GM21825 (cell line): Measurements from ENCODE around the gene LRMDA.
"Not testable (repeated sequence)": the region's sequence is repeated elsewhere in the genome, so short reads cannot be mapped to it uniquely, and the experiment has no call there.

Source experiments
- ATAC-seq: cut with Tn5 transposase; IDR thresholded peaks from one replicate; pipeline ENCODE4 v1.9.1; 2021; ENCODE audit warnings: mild to moderate bottlenecking, moderate library complexity; ENCODE audit not compliant: unreplicated experiment

LRMDA gene

DNA sequence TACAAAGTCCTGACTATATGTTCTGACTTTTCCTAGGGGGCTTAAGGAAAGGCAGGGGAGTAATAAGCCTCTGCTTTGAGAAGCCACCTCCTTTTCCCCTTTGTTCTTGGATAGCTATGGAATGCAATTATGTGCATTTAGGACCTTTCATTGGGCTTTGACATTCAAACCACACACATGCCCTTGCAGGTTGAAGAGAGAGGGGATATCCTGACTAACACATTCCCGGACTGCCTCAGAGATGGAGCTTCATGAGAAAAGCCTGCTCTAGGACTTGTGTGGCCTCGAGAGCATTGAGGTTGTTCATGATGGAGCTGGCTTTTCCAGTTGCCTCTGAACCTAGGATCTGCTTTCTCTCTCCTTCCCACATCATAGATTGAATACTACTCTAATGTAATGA, 694.5 kb downstream of the LRMDA start:
- no peak for ATAC-seq

DNA sequence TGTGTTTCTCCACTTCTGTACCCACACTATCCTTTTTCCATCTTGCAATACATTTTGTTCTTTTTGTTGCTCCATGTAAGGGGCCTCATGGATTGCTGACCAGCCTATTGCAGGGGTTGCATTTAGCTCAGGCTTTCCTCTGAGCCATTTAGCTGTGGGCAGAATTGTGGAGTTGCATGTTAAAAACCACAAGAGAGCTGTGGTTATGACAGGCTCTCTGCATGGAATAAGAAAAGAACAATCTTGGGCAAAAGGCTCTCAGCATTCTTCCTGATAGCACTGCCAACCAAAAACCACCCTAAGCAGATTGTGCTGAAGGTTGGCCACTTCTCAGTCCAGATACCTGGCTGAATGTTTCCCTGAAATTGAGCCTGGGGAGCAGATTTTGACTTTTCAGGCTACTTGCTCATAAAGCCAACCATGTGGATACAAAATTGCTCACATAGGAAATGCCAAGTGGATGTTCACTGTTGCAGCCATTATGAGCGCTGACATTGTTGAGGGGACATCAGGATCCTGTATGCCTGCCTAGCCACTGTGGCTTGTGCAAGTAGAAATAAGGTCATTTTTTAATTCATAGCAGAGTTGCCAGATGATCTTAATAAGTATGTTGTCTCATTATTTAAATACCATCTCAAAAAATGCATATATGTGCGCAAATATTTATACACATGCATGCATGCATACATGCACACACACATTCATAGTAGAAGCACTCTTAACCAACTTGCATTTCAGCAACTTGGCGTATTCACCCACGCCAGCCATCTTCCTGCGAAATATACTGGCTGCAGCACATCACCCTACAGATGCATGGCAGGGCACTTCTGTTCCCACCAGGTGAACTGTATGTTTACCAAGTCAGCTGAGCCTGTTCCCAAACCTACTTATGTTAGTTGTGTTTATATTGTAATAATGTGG, 695.4 kb downstream of the LRMDA start:
- no peak for ATAC-seq

DNA sequence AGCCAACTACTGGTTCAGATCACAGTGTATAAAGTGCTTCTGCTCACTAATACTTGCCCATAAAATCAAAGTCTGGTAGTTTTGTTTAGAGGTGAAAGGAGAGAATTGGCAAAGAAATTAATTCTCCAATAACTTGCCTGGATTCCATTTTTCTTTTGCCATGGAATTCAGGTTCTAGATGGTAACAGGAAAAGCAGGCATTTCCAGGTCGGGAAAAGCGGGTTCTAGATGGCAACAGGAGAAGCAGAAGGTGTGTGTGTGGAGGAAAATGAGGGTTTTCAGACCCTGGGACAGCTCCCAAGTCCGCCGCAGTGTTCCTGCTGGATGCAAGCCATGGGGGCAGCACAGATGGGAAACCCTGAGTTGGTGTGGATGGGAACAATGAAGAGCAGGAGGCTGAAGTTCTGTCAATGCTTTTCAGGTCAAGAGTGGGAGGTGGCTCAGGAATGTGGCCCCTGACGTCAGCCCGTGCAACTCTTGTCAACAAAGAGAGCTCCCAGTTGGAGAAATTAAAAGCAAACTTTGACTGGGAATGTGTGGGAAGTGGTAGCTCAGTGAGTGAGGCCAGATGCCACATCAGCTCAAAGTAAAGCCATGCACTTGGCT, 696.7 kb downstream of the LRMDA start:
- no peak for ATAC-seq

DNA sequence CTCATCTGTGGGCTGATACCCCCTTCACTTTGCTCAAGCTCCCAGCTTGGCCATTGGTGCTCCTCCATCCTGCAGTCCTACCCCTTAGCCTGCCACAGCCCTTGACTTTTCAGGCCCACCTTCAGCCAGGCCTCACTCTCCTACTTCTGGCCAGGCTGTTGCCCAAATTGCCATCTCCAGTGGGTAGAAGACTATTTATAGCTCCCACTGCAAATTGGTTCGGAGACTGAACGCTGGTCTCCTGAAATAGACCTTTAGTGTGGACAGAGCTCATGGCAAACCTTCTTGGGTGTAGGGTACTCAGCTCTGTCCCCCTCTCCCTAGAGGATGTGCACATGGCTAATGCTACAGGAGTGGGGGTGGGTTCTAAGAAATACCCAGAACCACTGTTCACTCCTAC, 697.8 kb downstream of the LRMDA start:
- ATAC-seq, result no peak

DNA sequence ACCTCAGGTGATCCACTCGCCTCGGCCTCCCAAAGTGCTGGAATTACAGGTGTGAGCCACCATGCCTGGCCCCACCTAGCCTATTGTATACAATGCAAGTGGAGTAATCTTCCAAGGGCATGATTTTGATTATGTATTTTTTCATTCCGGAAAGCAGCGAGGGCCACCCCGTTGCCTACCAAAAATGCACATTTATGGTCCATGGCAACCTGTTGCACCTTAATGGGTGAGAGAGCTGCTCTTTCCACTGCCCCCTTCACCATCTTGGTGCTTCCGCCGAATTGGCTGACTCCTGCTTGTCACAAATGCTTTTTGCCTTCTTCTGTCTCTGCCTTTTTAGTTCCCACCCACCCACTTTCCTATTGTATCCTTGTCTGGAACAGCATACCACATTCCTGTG, 699.5 kb downstream of the LRMDA start:
- ATAC-seq, result no peak

DNA sequence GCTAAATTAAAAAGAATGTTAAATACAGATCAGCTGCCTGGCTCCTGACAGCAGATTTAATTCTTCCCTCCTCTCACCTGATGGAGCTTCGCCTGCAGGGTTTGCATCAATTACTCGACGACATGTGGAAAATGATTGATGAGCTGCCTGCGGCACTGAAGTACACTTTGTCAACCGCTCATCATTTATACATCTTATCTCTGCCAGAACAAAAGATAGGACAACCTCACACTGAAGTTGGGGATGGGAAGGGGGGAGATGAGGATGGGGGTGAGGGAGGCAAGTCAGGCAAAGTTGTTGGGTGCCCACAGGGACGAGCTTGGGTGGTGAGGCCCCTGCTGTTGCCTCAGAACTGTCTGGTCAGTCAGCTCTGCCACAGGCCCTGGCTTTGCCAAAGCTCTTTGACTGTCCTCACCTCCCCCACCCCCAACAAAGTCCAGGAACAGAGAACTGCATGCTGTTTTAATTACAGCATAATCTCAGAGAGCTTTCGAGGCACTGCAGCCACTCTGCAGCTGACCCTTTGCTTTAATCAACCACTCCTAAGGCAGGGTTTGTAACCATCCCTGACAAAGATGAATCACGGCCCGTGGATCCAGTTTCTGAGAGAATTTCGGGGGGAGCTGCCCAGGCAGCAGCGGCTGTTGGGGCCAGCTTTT, 702.3 kb downstream of the LRMDA start:
- ATAC-seq, result no peak

DNA sequence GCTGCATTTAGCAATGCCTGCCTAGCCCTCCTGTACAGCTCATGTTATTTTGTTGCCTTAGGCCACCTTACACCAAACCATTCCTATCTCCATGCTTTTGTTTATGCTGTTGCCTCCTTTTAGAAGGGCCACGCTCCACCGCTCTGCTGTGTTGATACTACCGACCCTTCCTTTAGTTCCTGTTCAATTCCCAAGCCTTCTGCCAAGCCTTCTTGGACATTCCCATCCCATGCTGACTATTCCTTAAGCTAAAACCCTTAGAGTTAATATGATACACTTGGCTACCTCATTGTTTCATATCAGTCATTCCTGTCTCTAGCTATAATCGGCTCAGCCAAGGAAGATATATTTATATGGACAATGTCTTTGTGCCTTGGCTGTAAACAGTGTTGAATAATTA, 705.5 kb downstream of the LRMDA start:
- ATAC-seq, result no peak

DNA sequence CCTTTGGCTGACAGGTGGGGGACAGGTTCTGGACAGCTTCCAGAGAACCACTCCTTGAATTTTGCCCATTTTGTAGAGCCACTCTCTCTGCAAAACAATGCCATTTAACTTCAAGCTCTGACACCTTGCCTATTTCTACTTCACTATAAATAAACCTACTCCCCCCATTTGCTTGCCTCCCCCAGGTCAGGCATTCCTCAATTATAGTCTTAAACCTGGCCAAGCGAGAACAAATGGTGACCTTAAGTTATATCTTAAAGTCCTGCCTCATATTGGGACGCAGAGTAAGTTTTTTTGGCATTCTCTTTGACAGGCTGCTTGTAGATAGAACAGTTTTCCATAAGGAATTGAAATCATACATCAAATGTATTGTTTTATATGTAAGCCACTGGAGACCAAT, 706.9 kb downstream of the LRMDA start:
- ATAC-seq, result no peak

DNA sequence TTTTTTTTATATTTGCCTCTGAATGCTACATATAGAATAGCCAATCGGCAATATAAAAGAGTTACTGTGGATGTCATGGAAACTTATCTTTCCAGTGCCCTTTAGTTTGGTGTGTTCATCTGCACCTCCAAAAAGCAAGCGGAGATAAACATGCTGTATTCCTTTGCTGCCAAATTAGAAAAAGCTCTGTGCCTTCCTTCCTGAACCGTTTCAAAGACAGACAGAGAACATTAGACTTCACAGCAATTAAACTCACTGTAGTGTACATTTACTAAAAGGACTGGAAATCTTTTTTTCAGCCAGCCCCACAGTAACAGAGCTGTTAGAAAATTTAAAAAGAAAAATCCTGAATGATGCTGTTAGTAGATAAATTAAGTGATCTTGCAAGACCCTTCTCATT, 707.5 kb downstream of the LRMDA start:
- no peak for ATAC-seq

DNA sequence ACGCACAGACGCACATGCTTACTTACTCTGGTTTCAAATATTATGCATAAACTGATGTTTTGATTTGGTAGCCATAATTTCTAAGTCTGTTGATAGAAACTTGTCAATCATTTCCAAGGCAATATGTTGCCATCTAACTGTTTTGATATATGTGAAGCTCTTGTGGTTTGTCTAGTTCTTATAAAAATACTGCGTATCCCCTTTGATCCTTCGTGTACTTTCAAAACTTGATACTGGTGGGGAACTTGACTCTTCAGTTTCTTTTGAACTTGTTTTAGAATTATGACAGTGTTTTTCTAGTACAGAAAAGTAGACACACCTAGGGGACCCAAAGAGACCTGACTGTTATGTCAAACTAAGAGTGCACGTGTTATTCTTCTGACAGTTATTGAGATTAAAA, 708.0 kb downstream of the LRMDA start:
- ATAC-seq, result no peak

DNA sequence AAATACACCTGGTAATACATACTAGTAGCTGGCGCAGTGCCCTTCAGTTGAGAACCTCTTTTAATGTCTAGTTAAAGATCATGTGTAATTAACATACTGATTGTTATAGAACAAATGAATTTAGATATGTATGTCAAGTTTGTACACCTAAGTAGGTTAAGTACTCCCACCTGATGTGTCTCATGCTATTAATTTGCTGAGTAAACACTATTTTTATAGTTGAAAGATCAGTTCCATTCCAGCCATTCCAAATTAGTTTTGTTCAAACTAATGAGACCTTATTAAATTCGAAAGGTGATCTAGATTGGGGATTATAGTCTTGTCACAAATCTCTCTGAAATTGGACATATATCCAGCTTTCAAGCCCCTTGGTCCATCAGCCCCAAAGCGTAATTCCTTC, 710.0 kb downstream of the LRMDA start:
- no peak for ATAC-seq

DNA sequence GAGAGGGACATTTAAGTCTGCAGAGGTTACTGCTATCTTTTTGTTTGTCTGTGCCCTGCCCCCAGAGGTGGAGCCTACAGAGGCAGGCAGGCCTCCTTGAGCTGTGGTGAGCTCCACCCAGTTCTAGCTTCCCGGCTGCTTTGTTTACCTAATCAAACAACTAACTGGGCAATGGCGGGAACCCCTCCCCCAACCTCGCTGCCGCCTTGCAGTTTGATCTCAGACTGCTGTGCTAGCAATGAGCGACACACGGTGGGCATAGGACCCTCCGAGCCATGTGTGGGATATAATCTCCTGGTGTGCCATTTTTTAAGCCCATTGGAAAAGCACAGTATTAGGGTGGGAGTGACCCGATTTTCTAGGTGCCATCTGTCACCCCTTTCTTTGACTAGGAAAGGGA, 716.8 kb downstream of the LRMDA start:
- not testable (repeated sequence) for ATAC-seq

DNA sequence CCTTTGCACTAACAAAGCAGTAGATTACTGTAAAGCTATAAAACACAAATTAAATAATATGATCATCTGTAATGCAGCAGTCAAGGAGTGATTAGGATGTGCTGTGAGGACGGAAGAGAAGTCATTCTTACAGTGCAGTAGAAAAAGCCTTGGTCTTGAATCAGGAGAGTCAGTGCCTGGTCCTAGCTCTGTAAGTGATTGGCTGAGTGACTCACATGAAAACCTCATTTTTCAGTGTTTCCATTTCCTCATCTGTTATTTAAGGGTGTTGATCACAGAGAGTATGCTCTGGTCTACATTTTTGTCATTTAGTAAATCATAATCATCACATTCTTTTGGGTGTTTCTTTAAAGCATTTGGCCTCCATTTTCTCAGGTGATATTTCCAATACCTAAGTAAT, 717.8 kb downstream of the LRMDA start:
- ATAC-seq, result no peak

DNA sequence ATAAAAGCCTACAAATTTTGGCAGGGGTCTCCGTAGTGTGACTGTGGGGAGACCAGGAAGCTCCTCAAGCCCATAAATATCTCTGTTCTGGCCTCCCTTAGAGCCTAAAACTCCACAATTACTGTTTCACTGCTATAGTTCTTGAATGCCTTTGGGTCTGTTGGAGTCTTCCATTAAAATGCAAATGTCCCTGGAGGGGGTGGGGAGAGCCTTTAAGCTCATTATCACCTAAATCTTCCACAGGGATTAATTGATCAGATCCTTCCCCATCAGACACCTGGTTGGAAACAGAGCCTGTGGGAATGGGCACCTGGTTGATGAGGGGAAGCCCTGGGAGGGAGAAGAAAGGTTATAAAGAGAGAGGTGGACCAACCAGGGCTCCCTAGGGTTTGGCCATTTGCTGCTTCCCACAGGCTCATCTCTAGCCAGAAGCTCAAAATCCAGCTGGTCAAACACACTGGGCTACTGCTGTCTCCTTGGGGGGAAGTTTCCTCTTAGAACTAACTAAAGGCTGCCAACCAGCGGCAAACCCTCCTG, 718.2 kb downstream of the LRMDA start:
- ATAC-seq, result no peak

DNA sequence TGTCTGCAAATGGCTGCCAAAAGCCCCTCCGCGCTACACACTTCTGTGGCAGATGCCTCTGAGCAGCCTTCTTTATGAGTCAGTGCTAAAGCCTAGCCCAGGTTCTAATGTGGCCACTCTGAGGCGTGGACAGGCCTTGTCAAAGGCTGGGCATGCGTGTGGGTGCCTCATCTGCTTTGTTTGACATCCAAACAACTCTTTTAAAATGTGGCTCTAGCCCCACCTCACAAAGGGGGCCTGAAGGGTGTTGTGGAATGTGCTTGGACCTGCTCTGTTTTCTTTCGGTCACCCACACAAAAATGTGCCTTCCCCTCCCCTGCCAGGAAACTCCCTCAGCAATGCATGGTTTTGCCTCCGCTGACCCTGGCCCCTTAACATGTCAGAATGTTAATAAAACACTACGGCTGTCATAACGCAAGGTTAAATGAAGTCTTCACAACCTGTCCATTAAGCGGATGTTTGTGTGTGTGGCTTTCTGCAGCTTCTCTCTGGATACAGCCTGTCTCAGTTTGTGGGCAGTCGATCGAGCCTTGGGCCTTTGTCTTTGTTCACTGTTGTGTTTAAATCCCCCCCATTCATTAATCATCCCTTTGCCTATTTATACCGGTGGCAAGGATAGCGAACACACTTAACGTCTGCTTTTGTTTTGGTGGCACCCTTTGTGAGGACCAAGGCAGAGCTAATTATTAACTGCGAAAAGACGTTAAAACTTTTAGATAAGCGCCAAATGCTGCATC, 718.9 kb downstream of the LRMDA start:
- ATAC-seq, result no peak

DNA sequence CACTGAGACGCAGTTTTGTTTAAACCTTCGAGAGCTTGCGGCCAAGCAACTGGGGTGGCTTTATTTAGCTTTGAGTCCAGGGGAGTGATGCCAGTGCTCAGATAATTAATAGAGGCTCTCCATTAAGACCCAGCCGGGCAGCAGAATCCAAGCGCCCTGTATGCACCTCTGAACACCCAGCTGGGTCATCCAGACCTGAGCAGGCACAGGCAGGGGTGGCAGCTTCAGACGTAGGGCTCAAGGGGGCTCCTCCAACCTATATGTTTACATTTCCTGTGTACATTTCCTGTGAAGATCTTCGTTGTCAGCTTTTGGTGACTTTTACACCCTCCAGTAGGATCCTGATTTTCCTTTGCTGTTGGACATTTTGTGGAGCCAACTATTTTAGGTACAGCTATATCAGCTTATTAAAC, 719.5 kb downstream of the LRMDA start:
- no peak for ATAC-seq

DNA sequence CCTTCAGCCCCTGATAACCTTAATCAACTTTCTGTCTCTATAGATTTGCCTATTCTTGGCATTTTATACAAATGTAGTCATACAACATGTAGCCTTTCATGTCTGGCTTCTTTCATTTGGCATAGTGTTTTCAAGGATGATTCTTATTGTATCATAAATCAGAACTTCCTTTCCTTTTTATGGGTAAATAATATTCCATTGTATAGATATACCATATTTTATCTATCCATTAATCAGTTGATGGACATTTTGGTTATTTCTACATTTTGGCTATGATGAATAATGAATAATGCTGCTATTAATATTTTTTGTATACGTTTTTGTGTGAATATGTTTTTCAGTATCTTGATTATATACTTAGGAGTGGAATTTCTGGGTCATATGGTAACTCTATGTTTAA, 720.8 kb downstream of the LRMDA start:
- no peak for ATAC-seq

DNA sequence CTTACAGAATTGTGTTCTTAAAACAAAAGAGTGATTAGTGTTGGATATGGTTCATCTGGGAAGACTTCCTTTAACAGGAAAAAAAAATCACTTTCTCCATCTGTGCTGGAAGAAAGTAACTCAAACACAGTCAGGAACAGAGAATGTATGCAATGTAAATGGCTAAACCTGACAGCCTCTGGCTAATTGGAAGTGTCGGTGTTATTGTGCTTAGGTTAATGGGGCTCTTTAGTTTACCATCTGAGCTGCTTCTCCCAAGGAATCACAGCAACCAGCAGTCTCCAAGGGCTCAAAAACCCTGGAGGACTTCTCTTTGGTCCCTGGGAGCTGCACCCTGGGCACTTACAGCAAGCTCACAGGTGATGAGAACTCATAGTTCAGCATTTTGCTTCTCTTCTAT, 724.5 kb downstream of the LRMDA start:
- ATAC-seq, result no peak

DNA sequence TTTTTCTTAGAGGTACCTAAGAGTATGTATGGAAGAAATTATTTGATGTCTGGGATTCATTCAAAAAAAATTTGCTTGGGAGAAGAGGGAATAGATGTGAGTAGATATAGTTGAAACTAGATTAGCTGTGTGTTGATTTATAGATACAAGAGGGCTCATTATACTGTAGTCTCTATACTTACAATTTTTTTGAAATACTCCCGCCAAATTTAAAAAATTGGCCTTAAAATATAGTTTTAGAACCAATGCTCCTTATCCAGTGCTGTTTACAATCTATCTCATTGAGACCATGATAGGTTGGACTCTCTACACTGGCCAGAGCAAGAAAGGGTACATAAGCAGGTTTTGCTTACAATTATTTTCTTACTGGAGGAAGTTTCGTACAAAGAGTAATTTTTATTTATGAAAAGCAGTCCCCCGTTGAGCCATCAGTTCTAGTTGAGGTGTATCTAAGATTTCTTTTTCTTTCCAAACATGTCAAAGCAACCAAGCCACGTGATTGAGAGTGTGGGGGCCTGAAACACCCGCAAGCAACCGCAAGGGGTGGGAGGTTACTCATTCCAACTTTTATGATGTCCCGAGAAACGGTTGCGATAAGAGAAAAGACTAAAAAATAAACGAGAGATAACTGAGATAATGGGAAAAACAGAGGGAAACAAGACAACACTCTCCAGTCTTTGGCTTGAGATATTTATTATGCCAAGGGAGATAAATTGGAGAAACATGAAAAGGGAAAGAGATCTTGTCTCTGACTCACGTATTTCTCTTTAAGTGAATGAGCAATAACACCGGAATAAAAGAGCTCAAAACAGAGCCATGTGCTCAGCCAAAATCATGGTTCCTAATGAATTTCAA, 729.2 kb downstream of the LRMDA start:
- ATAC-seq, result no peak

DNA sequence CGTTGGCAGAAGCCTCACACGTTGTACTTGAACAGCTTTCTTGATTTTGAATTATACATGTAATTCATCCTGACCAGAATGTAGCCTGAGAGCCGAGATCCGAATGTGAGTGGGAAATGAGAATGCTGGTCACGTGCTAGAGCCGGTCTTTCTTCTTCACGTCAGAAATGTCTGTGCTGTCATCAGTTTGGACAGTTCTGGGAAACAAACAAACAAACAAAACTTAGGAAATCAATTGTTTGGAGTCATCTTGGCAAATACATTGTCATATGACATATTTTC, 729.8 kb downstream of the LRMDA start:
- no peak for ATAC-seq
